NCI-H2171 treated with DMSO at 0.1 percent for 48 hours (cell line): Measurements from ENCODE around the gene MIR17HG.
A peak's percentile ranks its signal among the peaks of the same experiment; 100 is the strongest.

Experiments used
- DNase-seq: peaks from one replicate; lab custom pipeline; 2025; lab: John Stamatoyannopoulos, UW

MIR17HG gene

GRCh38 chr13:91368676-91369440 is 21.4 kb downstream of the MIR17HG start:
- DNase-seq: no peak

- no peak for DNase-seq
Measured at GRCh38 chr13:91369441-91369831, 21.9 kb downstream of the MIR17HG start.

GRCh38 chr13:91370501-91370900 is 23.0 kb downstream of the MIR17HG start:
- DNase-seq: no peak

GRCh38 chr13:91372911-91373310 is 25.4 kb downstream of the MIR17HG start:
- no peak for DNase-seq

GRCh38 chr13:91375116-91375729 is 27.7 kb downstream of the MIR17HG start:
- DNase-seq: peak; percentile 38

GRCh38 chr13:91381371-91381770 is 33.9 kb downstream of the MIR17HG start:
- peak; percentile 16 for DNase-seq

GRCh38 chr13:91383836-91384235 is 36.3 kb downstream of the MIR17HG start:
- DNase-seq: no peak

GRCh38 chr13:91384896-91385295 is 37.4 kb downstream of the MIR17HG start:
- no peak for DNase-seq

- no peak for DNase-seq
Measured at GRCh38 chr13:91389186-91389585, 41.7 kb downstream of the MIR17HG start.

- DNase-seq: no peak
Measured at GRCh38 chr13:91397595-91397994, 50.1 kb downstream of the MIR17HG start.

- DNase-seq: peak; percentile 62
Measured at GRCh38 chr13:91398413-91399188, 51.1 kb downstream of the MIR17HG start, which contains the start of gene GPC5. Gene GPC5, plus strand, starts transcription at chr13:91398621.

GRCh38 chr13:91399189-91400062 is 51.9 kb downstream of the MIR17HG start:
- DNase-seq: no peak

GRCh38 chr13:91400063-91400399 is 52.5 kb downstream of the MIR17HG start:
- no peak for DNase-seq

- DNase-seq: no peak
Measured at GRCh38 chr13:91400671-91401070, 53.2 kb downstream of the MIR17HG start.

- DNase-seq: no peak
Measured at GRCh38 chr13:91401920-91402319, 54.4 kb downstream of the MIR17HG start.
